PC-9 (cell line): ENCODE data around the gene NOS1. TPM values are rescaled to one million over a fixed set of nuclear protein-coding genes. Genes with fewer than 3 reads are reported as not detected.

Experiments
- BruUV-seq: library from RNA; stranded (reverse); fragments of 400-500 nt; replicated peaks from 2 replicates; lab custom pipeline; 2021; lab: Mats Ljungman, UMichigan
- CTCF ChIA-PET: fragments of 300-600 bp; sonication (Branson Sonifier 250); formaldehyde crosslinking; loops from one replicate; lab custom pipeline; 2022; ENCODE audit warnings: antibody characterized with exemption; lab: Charles Lee
- POLR2A ChIA-PET: fragments of 300-600 bp; sonication (Branson Sonifier 250); formaldehyde crosslinking; loops from one replicate; lab custom pipeline; 2022; ENCODE audit warnings: antibody characterized with exemption; ENCODE audit not compliant: unreplicated experiment; lab: Charles Lee
- DNase-seq, 2 experiments: peaks; one replicate each; pipeline versions ENCODE4 v3.0.0 to v3.0.0-alpha.2; 2015 to 2022; ENCODE audit warnings: mixed read lengths in 1 of 2
- H2AFZ ChIP-seq: fragments of 200-600 bp; sonication (generic); 2 replicates; pipeline ENCODE4 v1.8.1; 2017; ENCODE audit warnings: antibody characterized with exemption
- H3F3A ChIP-seq: fragments of 200-600 bp; sonication (generic); 2 replicates; pipeline ENCODE4 v1.8.1; 2017; ENCODE audit warnings: antibody characterized with exemption, mild to moderate bottlenecking, low read depth; ENCODE audit not compliant: insufficient read depth
- H3K27ac ChIP-seq: fragments of 200-600 bp; sonication (generic); 2 replicates; pipeline ENCODE4 v1.6.1; 2016; ENCODE audit warnings: mixed run types
- H3K27me3 ChIP-seq: fragments of 200-600 bp; sonication (generic); 2 replicates; pipeline ENCODE4 v1.6.1; 2016; ENCODE audit warnings: low read depth, mixed run types; ENCODE audit not compliant: insufficient read depth
- H3K36me3 ChIP-seq: fragments of 200-600 bp; sonication (generic); 2 replicates; pipeline ENCODE4 v1.6.1; 2016; ENCODE audit warnings: low read depth, mixed run types
- H3K4me1 ChIP-seq: fragments of 200-600 bp; sonication (generic); replicated peaks from 2 replicates; pipeline ENCODE4 v1.6.1; 2016; ENCODE audit warnings: mixed run types; ENCODE audit not compliant: insufficient read depth
- H3K4me2 ChIP-seq: fragments of 200-600 bp; sonication (generic); 2 replicates; pipeline ENCODE4 v1.6.1; 2017; ENCODE audit warnings: mixed run types
- H3K4me3 ChIP-seq: fragments of 200-600 bp; sonication (generic); 2 replicates; pipeline ENCODE4 v1.6.1; 2016; ENCODE audit warnings: mixed run types
- H3K79me2 ChIP-seq: fragments of 200-600 bp; sonication (generic); 2 replicates; pipeline ENCODE4 v1.6.1; 2017; ENCODE audit warnings: low read depth, mixed run types
- H3K9me2 ChIP-seq: fragments of 200-600 bp; sonication (generic); 2 replicates; pipeline ENCODE4 v1.8.1; 2017; ENCODE audit warnings: mild to moderate bottlenecking; ENCODE audit not compliant: insufficient read depth
- H3K9me3 ChIP-seq: fragments of 200-600 bp; sonication (generic); 2 replicates; pipeline ENCODE4 v1.8.1; 2016; ENCODE audit warnings: low read depth; ENCODE audit not compliant: insufficient read depth
- H4K20me1 ChIP-seq: fragments of 200-600 bp; sonication (generic); 2 replicates; pipeline ENCODE4 v1.8.1; 2017; ENCODE audit not compliant: insufficient read depth
- CTCF ChIP-seq: fragments of 200-600 bp; sonication (generic); conservative IDR thresholded peaks from 2 replicates; pipeline ENCODE4 v1.6.1; 2017; ENCODE audit warnings: mixed run types, antibody characterized with exemption, mild to moderate bottlenecking, moderate library complexity
- EZH2 ChIP-seq: fragments of 200-600 bp; sonication (generic); IDR thresholded peaks from 2 replicates; pipeline ENCODE4 v1.8.0; 2017; ENCODE audit warnings: antibody characterized with exemption, low read depth
- intact Hi-C: fragments of 100-400 bp; cut with micrococcal nuclease; formaldehyde crosslinking; loops from one replicate; pipeline ENCODE4 v1.10.0; 2022; ENCODE audit not compliant: unreplicated experiment
- total RNA-seq: library from RNA; stranded (reverse); gene quantifications from 2 replicates; pipeline ENCODE4 v1.2.3, GENCODE V29; 2021

Gene NOS1
- total RNA-seq, 1 experiment from 2014 or later = not detected

- H3K27me3 ChIP-seq = no peaks in the 10 kb centered on the region
- no peak overlapping the region for H2AFZ ChIP-seq
- H3K79me2 ChIP-seq = no peaks in the 10 kb centered on the region
- no peaks in the 10 kb centered on the region for H3K9me3 ChIP-seq
- DNase-seq = no peak
- no peaks in the 10 kb centered on the region for H3K9me2 ChIP-seq
- peaks cover 7% of the 10 kb centered on the region; the same call in 1 of the 2 replicates for H3F3A ChIP-seq
- H3K27ac ChIP-seq = no peak overlapping the region
- no peak overlapping the region for H3K4me3 ChIP-seq
- no peaks in the 10 kb centered on the region for H3K4me1 ChIP-seq
- no peak overlapping the region for H3K4me2 ChIP-seq
- no TSS peak for BruUV-seq
- intact Hi-C loops = no loop called here
- H3K36me3 ChIP-seq = peaks cover 14% of the 10 kb centered on the region; the same call in 1 of the 2 replicates
- CTCF ChIA-PET = no interaction called here
- H4K20me1 ChIP-seq = no peaks in the 10 kb centered on the region
- POLR2A ChIA-PET = no interaction called here
- TF ChIP-seq CTCF (no peak), EZH2 (no peak)
Measured at GRCh38 chr12:117159674-117160073, 201.8 kb downstream of the NOS1 start.

- no peaks in the 10 kb centered on the region for H3K4me1 ChIP-seq
- CTCF ChIA-PET = no interaction called here
Measured at GRCh38 chr12:117158911-117159553, 202.4 kb downstream of the NOS1 start.

More at GRCh38 chr12:117158911-117159553, 202.4 kb downstream of the NOS1 start:
- Histone ChIP-seq H3K9me2 (no peaks in the 10 kb centered on the region), H4K20me1 (no peaks in the 10 kb centered on the region), H3K4me2 (no peak overlapping the region), H3K9me3 (no peaks in the 10 kb centered on the region), H3F3A (peaks cover 7% of the 10 kb centered on the region; the same call in 1 of the 2 replicates), H3K27me3 (no peaks in the 10 kb centered on the region), H2AFZ (no peak overlapping the region), H3K79me2 (no peaks in the 10 kb centered on the region), H3K4me3 (no peak overlapping the region), H3K27ac (no peak overlapping the region), H3K36me3 (peaks cover 15% of the 10 kb centered on the region; the same call in 1 of the 2 replicates)
- TF ChIP-seq CTCF = no peak
- no peak for TF ChIP-seq EZH2
- BruUV-seq = no TSS peak
- POLR2A ChIA-PET = no interaction called here
- intact Hi-C loops = no loop called here
- DNase-seq = peak in 1 of 2 experiments; percentile 51

Other genes starting within 250 kb of the NOS1 start
- 31.4 and 32.4 TPM in 2 replicates for gene FBXO21, start 171.2 kb downstream of the NOS1 start, total RNA-seq